DMS 273 treated with DMSO at 0.1 percent for 48 hours (cell line): Measurements from ENCODE around the gene GNL2.
"Not testable (repeated sequence)": the region's sequence is repeated elsewhere in the genome, so short reads cannot be mapped to it uniquely, and the experiment has no call there.

ENCODE experiments used
- DNase-seq: peaks from one replicate; lab custom pipeline; 2025; lab: John Stamatoyannopoulos, UW

GNL2 gene

GRCh38 chr1:37559957-37560379 lies 35.8 kb downstream of the GNL2 start:
- not testable (repeated sequence) for DNase-seq

- no peak for DNase-seq
Measured at GRCh38 chr1:37559080-37559479, 36.7 kb downstream of the GNL2 start.

GRCh38 chr1:37558411-37558810 lies 37.3 kb downstream of the GNL2 start:
- DNase-seq: no peak

- DNase-seq: no peak
Measured at GRCh38 chr1:37557402-37557801, 38.3 kb downstream of the GNL2 start.

GRCh38 chr1:37556712-37557196 lies 39.0 kb downstream of the GNL2 start, which contains the start of gene DNALI1:
DNALI1 (plus strand) TSS chr1:37556940; CDS start chr1:37556995, 55 bp downstream.
- DNase-seq: no peak

- DNase-seq: peak; percentile 67
Measured at GRCh38 chr1:37553927-37554808, 41.6 kb downstream of the GNL2 start, which contains the start of gene SNIP1. SNIP1 (minus strand) TSS chr1:37554293; CDS start chr1:37554229, 64 bp downstream.

GRCh38 chr1:37553598-37553926 lies 42.2 kb downstream of the GNL2 start:
- no peak for DNase-seq

GRCh38 chr1:37549341-37549740 lies 46.4 kb downstream of the GNL2 start:
- no peak for DNase-seq

- DNase-seq: no peak
Measured at GRCh38 chr1:37545019-37545418, 50.7 kb downstream of the GNL2 start.

GRCh38 chr1:37544530-37544929 lies 51.2 kb downstream of the GNL2 start:
- no peak for DNase-seq

- no peak for DNase-seq
Measured at GRCh38 chr1:37540036-37540785, 55.5 kb downstream of the GNL2 start.

GRCh38 chr1:37539154-37539553 lies 56.6 kb downstream of the GNL2 start:
- DNase-seq: not testable (repeated sequence)

GRCh38 chr1:37537378-37537777 lies 58.4 kb downstream of the GNL2 start:
- DNase-seq: no peak

- DNase-seq: no peak
Measured at GRCh38 chr1:37533317-37534093, 62.2 kb downstream of the GNL2 start.

GRCh38 chr1:37532418-37533156 lies 63.1 kb downstream of the GNL2 start:
- DNase-seq: not testable (repeated sequence)

- not testable (repeated sequence) for DNase-seq
Measured at GRCh38 chr1:37529888-37530287, 65.8 kb downstream of the GNL2 start.

- DNase-seq: no peak
Measured at GRCh38 chr1:37519613-37520012, 76.1 kb downstream of the GNL2 start.

GRCh38 chr1:37518929-37519328 lies 76.8 kb downstream of the GNL2 start:
- DNase-seq: not testable (repeated sequence)

GRCh38 chr1:37518241-37518640 lies 77.5 kb downstream of the GNL2 start:
- not testable (repeated sequence) for DNase-seq

- no peak for DNase-seq
Measured at GRCh38 chr1:37517569-37517968, 78.2 kb downstream of the GNL2 start.
